Fibroblast of lung (primary cell): ENCODE measurements around the gene RPS6KA2.

ENCODE experiments used
- EZH2 ChIP-seq: IDR thresholded peaks from 2 replicates; pipeline ENCODE4 v1.5.1; 2012; ENCODE audit warnings: low read length, control low read depth, mild to moderate bottlenecking; ENCODE audit errors: missing control alignments
- TF ChIP-seq, protein P1 (sequence below), 2 donors: IDR thresholded peaks in 1 of 2; conservative IDR thresholded peaks in 1 of 2; 1 replicate in 1 of 2; 2 replicates in 1 of 2; pipeline ENCODE4 v1.5.1; 2011 to 2012; ENCODE audit warnings: low read length in 2 of 2, control low read depth in 1 of 2, inconsistent platforms in 1 of 2, low read depth in 1 of 2, mild to moderate bottlenecking in 1 of 2

DNA sequence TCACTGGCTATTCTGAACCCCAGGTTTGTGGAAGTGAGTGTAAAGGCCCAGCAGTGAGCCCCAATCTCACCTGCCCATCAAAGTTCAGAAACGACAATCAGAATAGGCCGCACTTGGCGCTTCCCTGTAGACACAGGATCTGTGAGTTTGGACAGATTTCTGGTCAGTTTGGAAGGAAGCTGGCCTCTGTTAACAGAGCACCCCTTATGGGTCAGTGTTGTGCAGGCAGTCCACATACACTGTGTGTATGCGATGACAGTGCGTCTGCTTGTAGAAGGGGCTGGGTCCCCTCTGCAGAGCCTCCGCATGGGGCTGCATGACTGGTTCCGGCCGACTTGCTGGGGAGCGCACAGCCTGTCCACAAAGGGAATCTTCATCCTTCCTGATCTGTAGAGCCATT lies 240.9 kb downstream of the RPS6KA2 start:
- TF ChIP-seq, protein P1, sequence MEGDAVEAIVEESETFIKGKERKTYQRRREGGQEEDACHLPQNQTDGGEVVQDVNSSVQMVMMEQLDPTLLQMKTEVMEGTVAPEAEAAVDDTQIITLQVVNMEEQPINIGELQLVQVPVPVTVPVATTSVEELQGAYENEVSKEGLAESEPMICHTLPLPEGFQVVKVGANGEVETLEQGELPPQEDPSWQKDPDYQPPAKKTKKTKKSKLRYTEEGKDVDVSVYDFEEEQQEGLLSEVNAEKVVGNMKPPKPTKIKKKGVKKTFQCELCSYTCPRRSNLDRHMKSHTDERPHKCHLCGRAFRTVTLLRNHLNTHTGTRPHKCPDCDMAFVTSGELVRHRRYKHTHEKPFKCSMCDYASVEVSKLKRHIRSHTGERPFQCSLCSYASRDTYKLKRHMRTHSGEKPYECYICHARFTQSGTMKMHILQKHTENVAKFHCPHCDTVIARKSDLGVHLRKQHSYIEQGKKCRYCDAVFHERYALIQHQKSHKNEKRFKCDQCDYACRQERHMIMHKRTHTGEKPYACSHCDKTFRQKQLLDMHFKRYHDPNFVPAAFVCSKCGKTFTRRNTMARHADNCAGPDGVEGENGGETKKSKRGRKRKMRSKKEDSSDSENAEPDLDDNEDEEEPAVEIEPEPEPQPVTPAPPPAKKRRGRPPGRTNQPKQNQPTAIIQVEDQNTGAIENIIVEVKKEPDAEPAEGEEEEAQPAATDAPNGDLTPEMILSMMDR (conservative IDR thresholded peaks at IDR 0.05 in 1 of 2, IDR thresholded peaks at IDR 0.05 in 1 of 2; ENCODE audit: low read depth in 1 of 2, low read length in 2 of 2), result no peak
- TF ChIP-seq EZH2, result no peak
